NCI-H1436 treated with DMSO at 0.1 percent for 48 hours (cell line): ENCODE data around the gene TPP1.

Experiments used
- DNase-seq: peaks from one replicate; lab custom pipeline; 2025; lab: John Stamatoyannopoulos, UW

Gene TPP1

DNA sequence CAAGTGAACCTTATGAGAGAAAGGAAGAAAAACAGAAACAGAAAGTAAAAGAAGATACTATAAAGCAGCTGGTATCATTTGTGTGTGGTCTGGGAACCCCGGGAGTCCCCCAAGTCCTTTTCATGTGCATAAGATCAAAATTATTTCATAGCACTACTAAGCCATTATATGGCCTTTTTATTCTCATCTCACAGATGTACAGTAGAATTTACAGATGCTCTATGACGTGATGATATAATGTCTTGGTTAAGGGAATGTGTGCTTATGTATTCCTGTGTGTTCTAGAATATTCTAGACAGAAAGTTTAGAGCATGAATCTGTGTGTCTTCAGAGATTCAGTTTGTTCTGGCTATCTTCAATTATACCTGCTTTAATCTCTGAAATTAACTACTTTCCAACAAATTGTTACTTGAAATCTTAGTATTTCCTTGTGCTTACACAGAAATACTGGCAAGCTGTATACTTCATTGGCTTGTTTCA lies 8.6 kb upstream of the TPP1 start:
- no peak for DNase-seq

DNA sequence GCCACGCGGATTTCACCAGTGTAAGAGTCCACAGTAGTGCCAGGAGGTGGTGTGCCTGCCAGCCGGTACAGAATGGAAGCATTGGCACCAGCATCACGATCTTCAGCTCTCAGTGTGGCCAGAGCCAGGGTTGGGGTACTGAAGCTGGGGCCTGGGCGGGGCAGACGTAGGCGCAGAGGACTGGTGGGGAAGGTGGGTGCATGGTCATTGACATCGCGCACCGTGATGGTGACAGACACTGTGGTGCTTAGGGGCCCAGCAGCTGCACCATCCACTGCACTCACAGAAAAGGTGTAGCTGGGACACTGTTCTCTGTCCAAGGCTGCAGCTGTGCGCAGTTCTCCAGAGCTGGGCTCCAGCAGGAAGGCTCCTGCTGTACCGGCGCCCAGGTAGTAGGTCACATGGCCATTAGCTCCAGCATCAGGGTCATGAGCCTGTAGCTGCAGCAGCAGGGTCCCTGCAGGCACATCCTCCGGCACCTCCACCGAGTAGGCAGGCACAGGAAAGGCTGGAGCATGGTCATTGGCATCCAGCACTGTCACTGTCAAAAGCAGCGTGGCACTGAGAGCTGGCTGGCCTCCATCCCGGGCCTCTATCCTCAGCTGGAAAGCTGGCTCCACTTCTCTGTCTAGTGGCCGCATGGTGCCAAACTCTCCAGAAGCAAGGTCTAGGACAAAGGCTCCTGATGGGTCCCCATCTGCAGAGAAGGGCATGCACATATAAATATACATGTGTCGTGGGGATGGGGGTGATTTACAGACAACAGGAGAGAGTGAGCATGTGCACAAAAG lies 7.9 kb upstream of the TPP1 start:
- no peak for DNase-seq

- no peak for DNase-seq
These were observed 6.7 kb upstream of the TPP1 start for GRCh38 chr11:6625832-6626420.

DNA sequence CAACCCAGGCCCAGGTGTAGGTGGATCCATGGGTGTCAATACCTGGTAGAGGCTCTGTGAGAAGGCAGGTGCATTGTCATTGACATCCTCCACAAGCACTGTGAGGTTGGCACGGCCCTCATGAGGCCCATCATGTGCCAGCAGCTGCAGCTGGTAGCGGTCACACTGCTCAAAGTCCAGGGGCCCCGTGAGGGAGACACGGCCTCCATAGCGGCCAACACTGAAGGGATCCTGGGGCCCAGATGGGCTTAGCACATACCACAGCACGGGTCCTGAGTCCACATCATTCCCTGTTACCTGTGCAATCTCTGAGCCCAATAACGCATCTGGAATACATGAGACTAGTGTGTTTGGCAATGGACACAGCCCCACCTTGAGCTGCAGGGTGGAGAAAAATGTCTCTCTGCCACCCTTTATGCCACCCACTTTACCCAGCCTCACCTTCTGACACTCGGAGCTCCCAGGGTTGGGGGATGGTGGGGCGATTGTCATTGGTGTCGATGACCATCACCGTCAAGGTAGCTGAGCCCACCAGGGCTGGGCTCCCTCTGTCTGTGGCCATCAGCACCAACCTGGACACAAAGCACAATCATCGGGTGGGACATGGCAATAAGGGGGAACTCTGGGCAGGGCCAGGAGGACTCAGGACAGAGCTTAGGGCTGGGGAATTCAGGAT lies 6.1 kb upstream of the TPP1 start:
- no peak for DNase-seq

- no peak for DNase-seq
These were observed 4.5 kb upstream of the TPP1 start for GRCh38 chr11:6623391-6624363.

GRCh38 chr11:6622261-6623171 lies 3.3 kb upstream of the TPP1 start:
- no peak for DNase-seq

DNA sequence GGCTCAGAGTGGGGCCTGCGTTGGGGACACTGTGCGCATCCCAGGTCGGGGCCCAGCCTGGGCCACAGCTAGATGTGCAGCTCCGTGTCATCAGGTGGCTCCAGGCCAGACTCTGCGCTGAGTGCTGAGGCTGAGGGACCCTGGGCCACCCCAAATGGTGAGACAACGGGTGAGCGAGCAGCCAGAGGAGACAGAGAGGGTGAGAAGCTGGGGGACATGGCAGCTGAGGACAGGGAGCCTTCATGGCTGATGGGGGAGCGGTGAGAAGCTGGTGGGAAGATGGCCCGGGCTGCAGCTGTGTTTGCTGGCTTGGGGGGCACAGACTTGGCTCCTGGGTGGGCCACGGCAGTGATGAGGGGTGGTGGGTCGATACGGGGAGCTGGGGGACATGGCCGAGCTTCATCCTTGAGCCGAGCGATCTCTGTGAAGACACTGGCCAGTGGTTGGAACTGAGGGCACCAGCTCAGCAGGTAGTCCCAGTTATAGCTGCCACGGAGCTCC lies 2.5 kb upstream of the TPP1 start:
- no peak for DNase-seq

GRCh38 chr11:6620636-6621035 lies 1.4 kb upstream of the TPP1 start:
- no peak for DNase-seq

DNA sequence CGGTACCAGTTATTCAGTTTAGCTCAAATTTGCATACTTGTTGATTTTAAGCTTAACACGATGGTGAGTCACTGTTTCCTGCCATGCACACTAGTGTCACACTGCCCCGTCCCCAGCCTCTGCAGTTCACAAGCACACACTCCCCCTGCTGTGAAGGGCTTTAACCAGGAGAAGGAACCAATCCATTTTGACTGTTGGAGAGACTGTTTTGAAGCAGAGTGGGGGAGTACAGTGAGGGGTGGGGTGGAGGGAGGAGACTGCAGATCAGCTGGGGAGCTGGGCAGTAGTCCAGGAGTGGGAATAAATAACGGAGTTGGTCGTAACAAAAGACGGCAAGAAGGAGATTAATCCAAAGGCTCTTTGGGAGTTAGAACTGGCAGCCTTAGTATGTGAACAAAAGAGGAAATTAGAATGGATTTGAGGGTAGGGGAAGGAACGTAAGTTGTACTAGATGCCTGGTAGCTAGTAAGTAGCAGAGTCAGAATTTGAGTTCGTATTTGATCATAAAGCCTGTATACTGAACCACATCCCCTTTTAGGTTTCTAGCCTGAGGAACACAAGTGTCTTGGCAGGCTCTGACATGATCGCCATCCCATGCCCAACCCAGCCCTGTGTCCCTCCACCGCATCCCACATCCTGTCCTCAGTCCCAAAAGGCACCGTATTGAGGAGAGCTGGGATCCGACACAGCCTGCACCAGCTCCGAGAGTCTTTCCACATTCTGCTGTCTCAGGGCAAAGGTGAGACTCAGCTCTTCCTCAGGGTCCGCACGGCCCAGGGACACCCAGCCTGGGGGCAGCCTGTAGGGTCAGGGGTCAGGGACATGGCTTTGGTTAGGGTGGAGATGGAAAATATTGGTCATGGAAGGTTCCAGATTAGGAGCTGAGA lies 862 bp downstream of the TPP1 start:
- DNase-seq = no peak

DNA sequence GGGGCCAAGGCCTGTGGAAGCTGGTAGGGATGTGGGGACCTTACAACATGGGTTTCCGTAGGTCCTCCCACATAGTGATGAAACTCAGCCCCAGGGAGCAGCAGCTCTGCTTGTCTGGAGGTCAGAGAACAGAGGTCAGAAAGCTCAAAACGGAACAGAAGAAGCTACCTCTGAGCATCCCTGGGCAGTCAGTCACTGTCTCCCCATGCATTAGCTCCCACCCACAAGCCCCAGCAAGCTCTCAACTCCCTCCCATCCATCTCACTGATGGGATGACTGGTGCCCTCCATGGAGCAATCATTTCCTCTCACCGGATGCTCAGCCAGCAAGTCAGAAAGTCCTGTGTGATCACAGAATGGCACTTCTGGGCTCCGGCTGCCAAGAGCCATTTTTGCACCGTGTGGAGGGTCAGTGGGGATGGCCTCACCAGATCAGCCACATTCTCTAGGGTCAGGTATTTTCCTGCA lies 1.9 kb downstream of the TPP1 start:
- DNase-seq = no peak

DNA sequence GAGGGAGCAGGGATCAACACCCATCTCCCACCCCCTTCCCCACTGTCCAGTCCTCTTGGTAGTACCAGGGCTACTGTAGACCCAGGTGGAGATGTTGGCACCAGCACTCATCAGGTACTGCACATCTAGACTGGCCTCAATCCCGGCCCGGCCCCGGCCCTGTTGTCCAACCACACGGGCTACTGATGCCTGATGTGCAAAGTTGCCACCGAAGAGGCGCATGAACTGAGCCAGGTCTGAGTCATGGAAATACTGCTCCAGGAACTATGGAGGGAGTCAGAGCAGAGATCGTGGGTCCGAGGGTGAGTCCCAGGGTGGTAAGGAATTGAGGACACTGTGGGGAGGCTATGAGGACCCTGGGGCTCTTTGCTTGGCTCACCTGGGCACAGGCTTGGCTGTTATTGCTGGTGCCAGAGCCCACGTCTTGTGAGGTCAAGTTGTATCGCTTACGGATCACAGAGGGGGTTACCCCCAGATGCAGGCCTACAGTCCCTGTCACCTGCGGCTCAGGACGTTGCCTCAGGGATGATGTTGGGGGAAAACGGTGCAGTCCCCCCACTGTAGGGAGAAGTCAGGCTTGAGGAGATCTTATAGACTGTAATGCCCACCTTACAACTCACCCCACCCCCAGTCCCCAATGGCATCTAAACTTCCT lies 2.5 kb downstream of the TPP1 start:
- DNase-seq = no peak

- DNase-seq = no peak
These were observed 3.2 kb downstream of the TPP1 start for GRCh38 chr11:6615882-6616585.

GRCh38 chr11:6615046-6615445 lies 4.2 kb downstream of the TPP1 start:
- no peak for DNase-seq

GRCh38 chr11:6614446-6614845 lies 4.8 kb downstream of the TPP1 start:
- no peak for DNase-seq

GRCh38 chr11:6613496-6613895 lies 5.7 kb downstream of the TPP1 start:
- DNase-seq = no peak

DNA sequence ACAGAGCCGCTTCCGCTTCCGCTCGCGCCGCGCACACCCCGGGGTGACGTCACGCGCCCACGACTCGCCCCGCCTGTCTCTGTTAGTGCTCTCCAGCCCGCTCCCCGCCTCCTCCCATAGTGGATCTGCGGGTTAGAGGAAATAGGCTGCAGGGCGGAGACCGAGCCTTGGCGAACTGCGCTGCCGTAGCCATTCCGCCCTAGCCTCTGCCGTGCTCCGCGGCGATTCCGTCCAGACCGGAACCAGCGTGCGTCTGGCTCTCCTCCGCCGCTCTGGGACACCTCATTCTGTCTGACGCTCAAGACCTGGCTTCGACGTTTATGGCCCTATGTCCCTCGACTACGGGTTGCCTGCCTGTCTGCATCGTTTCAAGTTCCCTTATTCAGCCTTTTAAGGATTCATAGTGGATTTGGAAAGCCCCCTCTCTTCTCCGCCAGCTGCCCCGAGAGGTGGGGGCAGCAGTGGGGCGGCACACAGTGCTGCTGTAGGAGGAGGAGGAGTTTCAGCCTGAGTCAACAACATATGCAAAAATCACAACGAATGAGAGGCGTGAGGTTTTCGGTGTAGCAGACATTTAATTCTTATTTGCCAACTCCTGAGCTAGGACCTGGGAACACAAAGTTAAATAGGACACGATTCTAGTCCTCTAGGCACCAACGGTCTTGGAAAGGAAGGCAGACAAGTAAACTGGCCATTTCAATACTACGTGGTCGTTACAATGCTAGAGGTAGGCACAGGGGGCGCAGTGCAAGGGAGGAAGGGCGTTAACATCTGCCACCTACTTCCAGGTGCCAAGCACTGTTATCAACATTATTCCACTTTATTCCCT lies 6.8 kb downstream of the TPP1 start, which contains the start of gene TAF10:
Gene TAF10 (minus strand): TSS at position 4 of the 829 bp plus-strand sequence. CDS start 27 bp downstream, outside the sequence.
- DNase-seq = peak; percentile 33

GRCh38 chr11:6611963-6612212 lies 7.3 kb downstream of the TPP1 start:
- DNase-seq = no peak
